IMR-90 (cell line): ENCODE results near the gene ADCY4. TPM values are rescaled to one million over a fixed set of nuclear protein-coding genes. Genes with fewer than 3 reads are reported as not detected.

ENCODE experiments used
- ATAC-seq: fragments of 200-7000 bp; cut with Tn5 transposase; 2 replicates; pipeline ENCODE4 v1.9.1; 2020; ENCODE audit warnings: low read depth, mild to moderate bottlenecking, moderate library complexity
- BruUV-seq: library from RNA; stranded (reverse); fragments of 400-500 nt; replicated peaks from 2 replicates; lab custom pipeline; 2021; lab: Mats Ljungman, UMichigan
- CTCF ChIA-PET: fragments of 300-600 bp; formaldehyde crosslinking; extraction: SDS; loops from one replicate; lab custom pipeline; 2021; ENCODE audit warnings: antibody characterized with exemption; lab: Yijun Ruan, JAX
- POLR2A ChIA-PET: fragments of 300-600 bp; sonication (Branson Sonifier 250); formaldehyde crosslinking; loops from one replicate; lab custom pipeline; 2022; ENCODE audit warnings: antibody characterized with exemption; ENCODE audit not compliant: unreplicated experiment; lab: Charles Lee
- DNase-seq: peaks from one replicate; pipeline ENCODE4 v3.0.0; 2013
- H2AFZ ChIP-seq: replicated peaks from 2 replicates; pipeline ENCODE3; 2013; ENCODE audit warnings: low read length, mild to moderate bottlenecking; ENCODE audit not compliant: poor library complexity
- H2AK5ac ChIP-seq: 2 replicates; pipeline ENCODE4 v1.6.1; 2013; ENCODE audit warnings: low read depth, low read length, inconsistent platforms
- H2AK9ac ChIP-seq: replicated peaks from 2 replicates; pipeline ENCODE3; 2013; ENCODE audit warnings: mild to moderate bottlenecking, low read depth, low read length, moderate library complexity; ENCODE audit not compliant: poor library complexity
- H2BK120ac ChIP-seq: 2 replicates; pipeline ENCODE4 v1.6.1; 2013; ENCODE audit warnings: low read depth, low read length, inconsistent platforms
- H2BK15ac ChIP-seq: 3 replicates; pipeline ENCODE4 v1.6.1; 2013; ENCODE audit warnings: low read depth, low read length, inconsistent platforms
- H2BK20ac ChIP-seq: 2 replicates; pipeline ENCODE4 v1.6.1; 2013; ENCODE audit warnings: low read depth, mild to moderate bottlenecking, inconsistent platforms, low read length, moderate library complexity
- H2BK5ac ChIP-seq: 2 replicates; pipeline ENCODE4 v1.6.1; 2013; ENCODE audit warnings: mild to moderate bottlenecking, low read depth, low read length, inconsistent platforms; ENCODE audit not compliant: poor library complexity, severe bottlenecking
- H3K14ac ChIP-seq: replicated peaks from 2 replicates; pipeline ENCODE4 v1.6.1; 2013; ENCODE audit warnings: low read depth, low read length, inconsistent platforms
- H3K18ac ChIP-seq: 2 replicates; pipeline ENCODE4 v1.6.1; 2013; ENCODE audit warnings: low read depth, low read length, control low read depth
- H3K23ac ChIP-seq: 2 replicates; pipeline ENCODE4 v1.6.1; 2013; ENCODE audit warnings: low read depth, low read length, inconsistent platforms
- H3K27ac ChIP-seq: 2 replicates; pipeline ENCODE4 v1.5.1; 2013; ENCODE audit warnings: mild to moderate bottlenecking, control low read depth, low read length; ENCODE audit not compliant: insufficient read depth
- H3K27me3 ChIP-seq: 2 replicates; pipeline ENCODE4 v1.6.1; 2013; ENCODE audit warnings: low read length; ENCODE audit not compliant: control insufficient read depth, insufficient read depth
- H3K36me3 ChIP-seq: 2 replicates; pipeline ENCODE4 v1.6.1; 2013; ENCODE audit warnings: low read length, mixed read lengths; ENCODE audit not compliant: control insufficient read depth, insufficient read depth
- H3K4ac ChIP-seq: 2 replicates; pipeline ENCODE4 v1.6.1; 2013; ENCODE audit warnings: low read depth, low read length, inconsistent platforms
- H3K4me1 ChIP-seq: 2 replicates; pipeline ENCODE4 v1.6.1; 2013; ENCODE audit warnings: low read length, mixed read lengths; ENCODE audit not compliant: control insufficient read depth, insufficient read depth
- H3K4me2 ChIP-seq: 2 replicates; pipeline ENCODE4 v1.6.1; 2013; ENCODE audit warnings: low read depth, mild to moderate bottlenecking, control low read depth, low read length, moderate library complexity
- H3K4me3 ChIP-seq: 2 replicates; pipeline ENCODE4 v1.5.1; 2013; ENCODE audit warnings: low read depth, mild to moderate bottlenecking, control low read depth, low read length, moderate library complexity; ENCODE audit not compliant: insufficient read depth
- H3K56ac ChIP-seq: 2 replicates; pipeline ENCODE4 v1.6.1; 2013; ENCODE audit warnings: low read length, inconsistent platforms; ENCODE audit not compliant: insufficient read depth; ENCODE audit errors: extremely low read depth
- H3K79me1 ChIP-seq, 2 experiments: 2 replicates each; pipeline ENCODE4 v1.6.1; 2013; ENCODE audit warnings: low read length in 2 of 2, inconsistent platforms in 1 of 2, low read depth in 1 of 2
- H3K9ac ChIP-seq: 2 replicates; pipeline ENCODE4 v1.6.1; 2013; ENCODE audit warnings: low read depth, low read length, control low read depth
- H3K9me1 ChIP-seq: 2 replicates; pipeline ENCODE4 v1.6.1; 2013; ENCODE audit warnings: low read length, inconsistent platforms; ENCODE audit not compliant: insufficient read depth
- H3K9me3 ChIP-seq: 2 replicates; pipeline ENCODE4 v1.6.1; 2013; ENCODE audit warnings: low read length; ENCODE audit not compliant: control insufficient read depth, insufficient read depth
- H4K20me1 ChIP-seq: 2 replicates; pipeline ENCODE4 v1.6.1; 2013; ENCODE audit warnings: low read length, inconsistent platforms; ENCODE audit not compliant: insufficient read depth
- H4K5ac ChIP-seq: 2 replicates; pipeline ENCODE4 v1.6.1; 2013; ENCODE audit warnings: mild to moderate bottlenecking, low read depth, low read length, control low read depth
- H4K8ac ChIP-seq, 2 experiments: 2 replicates each; pipeline ENCODE4 v1.6.1; 2013; ENCODE audit warnings: low read depth in 2 of 2, low read length in 2 of 2, control low read depth in 1 of 2, inconsistent platforms in 1 of 2
- H4K91ac ChIP-seq: 2 replicates; pipeline ENCODE4 v1.6.1; 2013; ENCODE audit warnings: low read depth, low read length, inconsistent platforms; ENCODE audit not compliant: insufficient read depth
- BHLHE40 ChIP-seq: fragments of 150-350 bp; IDR thresholded peaks from 2 replicates; pipeline ENCODE4 v1.6.1; 2016; ENCODE audit warnings: mild to moderate bottlenecking, low read depth, low read length
- CEBPB ChIP-seq: IDR thresholded peaks from 2 replicates; pipeline ENCODE4 v1.6.1; 2012; ENCODE audit warnings: low read depth, low read length, improper control_type of control experiment
- CHD1 ChIP-seq: IDR thresholded peaks from 2 replicates; pipeline ENCODE4 v1.6.1; 2012; ENCODE audit warnings: low read depth, low read length, improper control_type of control experiment
- CTCF ChIP-seq: conservative IDR thresholded peaks from 2 replicates; pipeline ENCODE4 v1.5.1; 2012; ENCODE audit warnings: mild to moderate bottlenecking, low read depth, low read length, improper control_type of control experiment
- ELK1 ChIP-seq: fragments of 150-350 bp; IDR thresholded peaks from 2 replicates; pipeline ENCODE4 v1.6.1; 2016; ENCODE audit warnings: low read depth, mild to moderate bottlenecking, low read length, moderate library complexity, borderline replicate concordance
- MAFK ChIP-seq: IDR thresholded peaks from 2 replicates; pipeline ENCODE4 v1.6.1; 2012; ENCODE audit warnings: low read depth, low read length, improper control_type of control experiment
- MAZ ChIP-seq: IDR thresholded peaks from 2 replicates; pipeline ENCODE4 v1.6.1; 2012; ENCODE audit warnings: low read depth, mild to moderate bottlenecking, low read length, improper control_type of control experiment, moderate library complexity, borderline replicate concordance
- MXI1 ChIP-seq: IDR thresholded peaks from 2 replicates; pipeline ENCODE4 v1.6.1; 2012; ENCODE audit warnings: low read depth, mild to moderate bottlenecking, low read length, moderate library complexity, borderline replicate concordance
- NFE2L2 ChIP-seq: fragments of 150-350 bp; IDR thresholded peaks from 2 replicates; pipeline ENCODE4 v1.6.1; 2016; ENCODE audit warnings: low read depth, mild to moderate bottlenecking, low read length
- POLR2A ChIP-seq: IDR thresholded peaks from 2 replicates; pipeline ENCODE4 v1.6.1; 2012; ENCODE audit warnings: mild to moderate bottlenecking, low read depth, low read length
- RFX5 ChIP-seq: IDR thresholded peaks from 2 replicates; pipeline ENCODE4 v1.8.0; 2012; ENCODE audit warnings: low read depth, mild to moderate bottlenecking, low read length, moderate library complexity
- USF2 ChIP-seq: fragments of 150-350 bp; IDR thresholded peaks from 2 replicates; pipeline ENCODE4 v1.6.1; 2017; ENCODE audit warnings: mild to moderate bottlenecking, antibody characterized with exemption, low read length, low read depth
- WGBS, 2 experiments: methylation state at CpG; one replicate each; pipeline versions ENCODE4 v1.1.5 to v1.1.7; 2013; ENCODE audit warnings: missing lambda C conversion rate in 2 of 2; ENCODE audit not compliant: insufficient read length in 1 of 2; ENCODE audit errors: extremely low coverage in 2 of 2; 5-methylcytosine and 5-hydroxymethylcytosine counted together
- dilution Hi-C: fragments of 300-500 bp; cut with HindIII; formaldehyde crosslinking; loops from one replicate; pipeline ENCODE4 v1.14.3; 2018; ENCODE audit warnings: low sequenced_read_pairs; ENCODE audit not compliant: unreplicated experiment
- in situ Hi-C: fragments of 300-500 bp; cut with MboI; formaldehyde crosslinking; loops from 3 replicates; pipeline ENCODE4 v1.14.3; 2019; ENCODE audit warnings: low sequenced_read_pairs, inconsistent platforms, mixed read lengths
- intact Hi-C: fragments of 100-400 bp; cut with micrococcal nuclease; formaldehyde crosslinking; loops from 2 replicates; pipeline ENCODE4 v1.10.0; 2022
- polyA plus RNA-seq, 3 experiments: library from polyadenylated mRNA; depleted of rRNA; stranded (reverse); fragments of >200 nt; gene quantifications; 2 replicates each; pipeline ENCODE4 v1.2.3, GENCODE V29; 2012; ENCODE audit warnings: low replicate concordance in 1 of 3
- total RNA-seq: library from RNA; depleted of rRNA; stranded (reverse); fragments of >200 nt; gene quantifications from 2 replicates; pipeline ENCODE4 v1.2.3, GENCODE V29; 2012

ADCY4 gene
- total and polyA plus RNA-seq, 2 of the 4 experiments (the other 2 are of a cell fraction) = not detected

GRCh38 chr14:24368562-24369252 lies 33.8 kb upstream of the ADCY4 start:
- Histone ChIP-seq H3K23ac (peak overlapping the region; percentile 1; the same call in 1 of the 2 replicates), H4K5ac (peak overlapping the region; percentile 66), H3K27ac (peak overlapping the region; percentile 94), H3K9me3 (no peaks in the 10 kb centered on the region), H4K20me1 (peaks cover 4% of the 10 kb centered on the region), H3K79me1 (peaks cover 6 to 28% of the 10 kb centered on the region in 2 experiments; a peak in 3 of 4 replicates), H2BK15ac (peak overlapping the region; percentile 91; the same call in 1 of the 3 replicates), H3K36me3 (peaks cover 29% of the 10 kb centered on the region), H2AK9ac (peak overlapping the region; percentile 97), H3K27me3 (no peaks in the 10 kb centered on the region), H2BK20ac (peak overlapping the region; percentile 33), H4K8ac (peak overlapping the region; percentile 86 to 88), H3K9me1 (peaks cover 9% of the 10 kb centered on the region), H2AFZ (peak overlapping the region; percentile 89), H3K9ac (peak overlapping the region; percentile 94), H3K4me3 (peak overlapping the region; percentile 86), H3K4ac (peak overlapping the region; percentile 89), H2AK5ac (peak overlapping the region; percentile 97), H3K18ac (peak overlapping the region; percentile 74), H3K14ac (peak overlapping the region; percentile 76), H3K56ac (peak overlapping the region; percentile 88), H3K4me2 (peak overlapping the region; percentile 75), H3K4me1 (peaks cover 12% of the 10 kb centered on the region), H2BK5ac (peak overlapping the region; percentile 71), H4K91ac (peak overlapping the region; percentile 86), H2BK120ac (peak overlapping the region; percentile 64)
- POLR2A ChIA-PET = no interaction called here
- DNase-seq = peak; percentile 74
- in situ Hi-C loops = loop anchor here (10.0 kb wide), 1 partner anchor 66 kb away; no protein-coding TSS in a partner anchor
- dilution Hi-C loops = no loop called here
- peak; percentile 19 for ATAC-seq
- intact Hi-C loops = no loop called here
- CTCF ChIA-PET = no interaction called here
- TF ChIP-seq MAZ (peak; percentile 93), CTCF (0 out of 2 replicates have a peak, but pooled peaks have one; percentile 10), ELK1 (no peak), USF2 (no peak), CHD1 (no peak), MAFK (no peak), MXI1 (0 out of 2 replicates have a peak, but pooled peaks have one; percentile 41), NFE2L2 (no peak), CEBPB (no peak), POLR2A (peak; percentile 82), RFX5 (no peak), BHLHE40 (peak; percentile 24; the same call in 1 of the 2 replicates)
- BruUV-seq = no TSS peak
- WGBS, 2 experiments = 13% methylated on average over 3 of the region's 52 CpGs; no CpG with 5 or more reads in 1 of the 2 experiments
